CD4-positive, alpha-beta T cell (primary cell): ENCODE measurements around the gene S100A6. TPM values are rescaled to one million over a fixed set of nuclear protein-coding genes. Genes with fewer than 3 reads are reported as not detected.

ENCODE experiments used
- ATAC-seq: fragments of 200-7000 bp; cut with Tn5 transposase; one replicate; pipeline ENCODE4 v1.10.0; 2022; ENCODE audit warnings: mild to moderate bottlenecking; ENCODE audit not compliant: poor library complexity
- CTCF ChIA-PET: fragments of 350-600 bp; sonication (Branson Sonifier 250); formaldehyde crosslinking; loops from one replicate; lab custom pipeline; 2021; ENCODE audit warnings: antibody characterized with exemption, inconsistent platforms; lab: Charles Lee
- POLR2A ChIA-PET: fragments of 350-600 bp; sonication (Branson Sonifier 250); formaldehyde crosslinking; loops from one replicate; lab custom pipeline; 2021; ENCODE audit warnings: antibody characterized with exemption, inconsistent platforms; lab: Charles Lee
- DNase-seq, 14 experiments: peaks; one replicate each; pipeline ENCODE4 v3.0.0-alpha.2; 2013 to 2020; ENCODE audit warnings: mixed read lengths in 2 of 14
- H3K27ac ChIP-seq, 2 donors: one replicate each; pipeline versions ENCODE4 v1.5.1 to v1.7.0; 2013; ENCODE audit warnings: low read length in 2 of 2, low read depth in 1 of 2, mild to moderate bottlenecking in 1 of 2
- H3K27me3 ChIP-seq, 2 experiments: 1 replicate in 1 of 2; 2 replicates in 1 of 2; pipeline versions ENCODE4 v1.6.1 to v1.7.0; 2013; ENCODE audit warnings: low read length in 2 of 2, control low read depth in 1 of 2, mild to moderate bottlenecking in 1 of 2, moderate library complexity in 1 of 2; ENCODE audit not compliant: insufficient read depth in 2 of 2, control insufficient read depth in 1 of 2
- H3K36me3 ChIP-seq: one replicate; pipeline ENCODE4 v1.6.1; 2013; ENCODE audit warnings: low read length, control low read depth; ENCODE audit not compliant: insufficient read depth
- H3K4me1 ChIP-seq: one replicate; pipeline ENCODE4 v1.6.1; 2013; ENCODE audit warnings: low read length, control low read depth; ENCODE audit not compliant: insufficient read depth
- H3K4me3 ChIP-seq: one replicate; pipeline ENCODE4 v1.5.1; 2013; ENCODE audit warnings: mild to moderate bottlenecking, low read length, moderate library complexity
- H3K9me3 ChIP-seq, 2 experiments: 1 replicate in 1 of 2; 2 replicates in 1 of 2; pipeline versions ENCODE4 v1.6.1 to v1.7.0; 2013; ENCODE audit warnings: low read length in 2 of 2, mild to moderate bottlenecking in 2 of 2, control low read depth in 1 of 2, moderate library complexity in 1 of 2; ENCODE audit not compliant: control insufficient read depth in 1 of 2, insufficient read depth in 1 of 2
- H3K27ac Mint-ChIP-seq: one replicate; pipeline ENCODE4 v1.8.0; 2020; ENCODE audit warnings: mixed read lengths
- H3K27me3 Mint-ChIP-seq: one replicate; pipeline ENCODE4 v1.8.0; 2021; ENCODE audit warnings: mixed read lengths
- H3K36me3 Mint-ChIP-seq: one replicate; pipeline ENCODE4 v1.8.0; 2021; ENCODE audit warnings: low read depth, mixed read lengths
- H3K4me1 Mint-ChIP-seq: one replicate; pipeline ENCODE4 v1.8.0; 2021; ENCODE audit warnings: low read depth, mixed read lengths
- H3K4me3 Mint-ChIP-seq: one replicate; pipeline ENCODE4 v1.8.0; 2020; ENCODE audit warnings: mild to moderate bottlenecking, mixed read lengths
- H3K9me3 Mint-ChIP-seq: one replicate; pipeline ENCODE4 v1.8.0; 2020; ENCODE audit warnings: mixed read lengths
- CTCF ChIP-seq: fragments of 200-600 bp; IDR thresholded peaks from one replicate; pipeline ENCODE4 v1.8.0; 2022; ENCODE audit warnings: antibody characterized with exemption, mild to moderate bottlenecking
- intact Hi-C, 2 experiments: fragments of 100-400 bp; cut with DNase I in 1 of 2; cut with micrococcal nuclease in 1 of 2; formaldehyde crosslinking; loops; one replicate each; pipeline versions ENCODE4 v1.15.1 to v1.9.0; 2023 to 2025; cut with DNase I, micrococcal nuclease
- total RNA-seq, 174 experiments: library from RNA in 2 of 174; stranded (reverse) in 2 of 174; gene quantifications; one replicate each; pipeline ENCODE4 v1.2.3 and lab custom pipeline; 2021 to 2026

S100A6 gene
- total RNA-seq, 2 experiments from 2014 or later: 172 to 175 TPM

- peak; percentile 88 for TF ChIP-seq CTCF
- Mint-ChIP-seq H3K27me3 (no peaks in the 10 kb centered on the region), H3K4me3 (peak overlapping the region; percentile 97), H3K9me3 (no peaks in the 10 kb centered on the region), H3K4me1 (peaks cover 65% of the 10 kb centered on the region), H3K36me3 (peaks cover 25% of the 10 kb centered on the region), H3K27ac (peak overlapping the region; percentile 99)
- Histone ChIP-seq H3K36me3 (peaks cover 11% of the 10 kb centered on the region), H3K4me1 (peaks cover 59% of the 10 kb centered on the region), H3K4me3 (peak overlapping the region; percentile 79), H3K9me3 (no peaks in the 10 kb centered on the region), H3K27ac (peak overlapping the region; percentile 87 to 95), H3K27me3 (no peaks in the 10 kb centered on the region)
- intact Hi-C loops: loop anchor here (1.0 to 5.0 kb wide), 4 partner anchors 22 to 139 kb away; partner anchors contain the start of genes ILF2 (in 1 of the 2) and S100A2 (in 1 of the 2)
- ChIA-PET POLR2A (interaction anchor here (0.6 to 6.4 kb wide), 14 partner anchors 8 to 175 kb away, joined by 3 to 246 read pairs (median 5); partner anchors contain the start of genes CHTOP, S100A2, S100A4 and S100A5), CTCF (interaction anchor here (0.6 to 6.0 kb wide), 15 partner anchors 9 to 399 kb away, joined by 3 to 69 read pairs (median 4); partner anchors contain the start of genes CHTOP, S100A2, S100A4 and S100A5)
- DNase-seq (peak; percentile 61 to 89 (median 77)), ATAC-seq (peak; percentile 32)
Measured at GRCh38 chr1:153532769-153533599, 2.8 kb downstream of the S100A6 start.

GRCh38 chr1:153532181-153532580 is 3.6 kb downstream of the S100A6 start:
- Histone ChIP-seq H3K36me3 (peaks cover 11% of the 10 kb centered on the region), H3K27me3 (no peaks in the 10 kb centered on the region), H3K4me3 (no peak overlapping the region), H3K9me3 (no peaks in the 10 kb centered on the region), H3K27ac (peak overlapping the region; percentile 1 to 87), H3K4me1 (peaks cover 55% of the 10 kb centered on the region)
- CTCF ChIA-PET: interaction anchor here (0.9 to 6.0 kb wide), 11 partner anchors 8 to 146 kb away, joined by 3 to 69 read pairs (median 8); partner anchors contain the start of genes S100A2, S100A4 and S100A5
- no peak for TF ChIP-seq CTCF
- Mint-ChIP-seq H3K4me1 (peaks cover 61% of the 10 kb centered on the region), H3K4me3 (peak overlapping the region; percentile 97), H3K27ac (peak overlapping the region; percentile 99), H3K36me3 (peaks cover 25% of the 10 kb centered on the region), H3K27me3 (no peaks in the 10 kb centered on the region), H3K9me3 (no peaks in the 10 kb centered on the region)
- ATAC-seq (peak; percentile 9), DNase-seq (peak in 9 of 14 experiments; percentile 22 to 73 (median 40))
- intact Hi-C loops: loop anchor here in 1 of 2 experiments (5.0 kb wide), 1 partner anchor 140 kb away; the partner anchor contains the start of gene ILF2
- POLR2A ChIA-PET: interaction anchor here (0.6 to 6.4 kb wide), 13 partner anchors 9 to 458 kb away, joined by 3 to 246 read pairs (median 5); partner anchors contain the start of genes CHTOP, CREB3L4, RPS27 and S100A2

DNA sequence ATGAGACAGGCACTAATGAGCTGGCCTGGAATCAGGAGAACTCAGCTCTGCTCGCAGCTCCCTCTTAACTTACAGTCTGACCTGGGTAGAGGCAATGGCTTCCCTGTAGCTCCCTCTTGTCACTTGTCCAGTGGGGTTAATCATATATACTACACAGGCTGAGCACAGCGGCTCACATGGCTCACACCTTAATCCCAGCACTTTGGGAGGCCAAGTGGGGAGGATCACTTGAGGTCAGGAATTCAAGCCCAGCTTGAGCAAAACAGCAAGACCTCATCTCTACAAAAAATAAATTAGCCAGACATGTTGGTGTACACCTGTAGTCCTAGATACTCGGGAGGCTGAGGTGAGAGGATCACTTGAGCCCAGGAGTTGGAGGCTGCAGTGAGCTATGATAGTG is 4.2 kb downstream of the S100A6 start:
- Mint-ChIP-seq H3K36me3 (peaks cover 25% of the 10 kb centered on the region), H3K9me3 (no peaks in the 10 kb centered on the region), H3K27ac (peak overlapping the region; percentile 99), H3K4me1 (peaks cover 56% of the 10 kb centered on the region), H3K4me3 (no peak overlapping the region), H3K27me3 (no peaks in the 10 kb centered on the region)
- CTCF ChIA-PET: interaction anchor here (1.1 to 6.0 kb wide), 9 partner anchors 11 to 41 kb away, joined by 4 to 69 read pairs (median 9); partner anchors contain the start of genes S100A2, S100A4 and S100A5
- POLR2A ChIA-PET: interaction anchor here (0.7 to 6.4 kb wide), 10 partner anchors 9 to 436 kb away, joined by 3 to 246 read pairs (median 6); partner anchors contain the start of genes CHTOP, CREB3L4, S100A2 and S100A4
- Histone ChIP-seq H3K36me3 (peaks cover 11% of the 10 kb centered on the region), H3K4me1 (peaks cover 49% of the 10 kb centered on the region), H3K27me3 (no peaks in the 10 kb centered on the region), H3K9me3 (no peaks in the 10 kb centered on the region), H3K27ac (peak overlapping the region; percentile 1 to 87), H3K4me3 (no peak overlapping the region)
- intact Hi-C loops: loop anchor here in 1 of 2 experiments (5.0 kb wide), 1 partner anchor 141 kb away; the partner anchor contains the start of gene ILF2
- ATAC-seq: no peak
- DNase-seq: no peak
- no peak for TF ChIP-seq CTCF
